LNCAP (cell line): ENCODE results near the gene CCDC17.

Experiments used
- CTCF ChIP-seq: fragments of 450-650 bp; IDR thresholded peaks from 2 replicates; pipeline ENCODE4 v1.5.1; 2017; ENCODE audit warnings: mild to moderate bottlenecking

The CCDC17 gene

GRCh38 chr1:45585110-45585426 is 38.8 kb downstream of the CCDC17 start:
- no peak for TF ChIP-seq CTCF

GRCh38 chr1:45584351-45585109 is 39.3 kb downstream of the CCDC17 start:
- no peak; the same call in 1 of the 2 replicates for TF ChIP-seq CTCF

GRCh38 chr1:45583666-45584350 is 40.0 kb downstream of the CCDC17 start, which contains the start of gene NASP:
TSS of gene NASP (plus strand) at chr1:45584041. CDS start at chr1:45584147, 106 bp downstream.
- no peak for TF ChIP-seq CTCF

GRCh38 chr1:45583264-45583665 is 40.6 kb downstream of the CCDC17 start:
- no peak for TF ChIP-seq CTCF

- TF ChIP-seq CTCF, result no peak
Observed at GRCh38 chr1:45574105-45574626, 49.7 kb downstream of the CCDC17 start.

GRCh38 chr1:45573231-45573804 is 50.5 kb downstream of the CCDC17 start:
- no peak for TF ChIP-seq CTCF

GRCh38 chr1:45570631-45571030 is 53.2 kb downstream of the CCDC17 start:
- no peak for TF ChIP-seq CTCF
